GM12891 (cell line): ENCODE measurements around the gene PHETA1.
A peak's percentile ranks its signal among the peaks of the same experiment; 100 is the strongest.

Experiments used
- DNase-seq: peaks from one replicate; pipeline ENCODE4 v3.0.0; 2011; ENCODE audit warnings: low spot score; ENCODE audit not compliant: insufficient read length
- FAIRE-seq: peaks from 2 replicates; lab custom pipeline; 2011; peaks lifted over from hg19 to GRCh38; lab: Jason Lieb, UNC
- PAX5 ChIP-seq: IDR thresholded peaks from 2 replicates; pipeline ENCODE4 v1.6.1; 2011; ENCODE audit warnings: low read length, moderate library complexity, mild to moderate bottlenecking; ENCODE audit not compliant: insufficient read depth, severe bottlenecking
- POLR2A ChIP-seq: IDR thresholded peaks from 2 replicates; pipeline ENCODE4 v1.6.1; 2011; ENCODE audit warnings: low read depth, low read length, control low read depth
- POLR2AphosphoS5 ChIP-seq: IDR thresholded peaks from 2 replicates; pipeline ENCODE4 v1.6.1; 2011; ENCODE audit warnings: low read depth, low read length, control low read depth
- POU2F2 ChIP-seq: IDR thresholded peaks from 2 replicates; pipeline ENCODE4 v1.6.1; 2011; ENCODE audit warnings: low read depth, mild to moderate bottlenecking, control low read depth, low read length, moderate library complexity
- SPI1 ChIP-seq: IDR thresholded peaks from 2 replicates; pipeline ENCODE4 v1.6.1; 2011; ENCODE audit warnings: low read depth, low read length, control low read depth
- TAF1 ChIP-seq: IDR thresholded peaks from 2 replicates; pipeline ENCODE4 v1.6.1; 2011; ENCODE audit warnings: low read depth, low read length, control low read depth

PHETA1 gene

GRCh38 chr12:111320258-111321050 is 48.4 kb downstream of the PHETA1 start:
- DNase-seq (no peak), FAIRE-seq (no peak)
- TF ChIP-seq POLR2A, result no peak
- no peak for TF ChIP-seq SPI1
- no peak for TF ChIP-seq POU2F2
- TF ChIP-seq TAF1, result no peak
- TF ChIP-seq POLR2AphosphoS5, result no peak
- no peak for TF ChIP-seq PAX5

- DNase-seq (no peak), FAIRE-seq (no peak)
- no peak for TF ChIP-seq POLR2AphosphoS5
- no peak for TF ChIP-seq PAX5
- no peak for TF ChIP-seq TAF1
- TF ChIP-seq SPI1, result no peak
- no peak for TF ChIP-seq POLR2A
- TF ChIP-seq POU2F2, result no peak
Observed at GRCh38 chr12:111319600-111320257, 49.2 kb downstream of the PHETA1 start.

- TF ChIP-seq SPI1 (no peak), PAX5 (no peak)
- FAIRE-seq (no peak), DNase-seq (no peak)
Observed at GRCh38 chr12:111318450-111318849, 50.4 kb downstream of the PHETA1 start.

- no peak for DNase-seq
- no peak for TF ChIP-seq POU2F2
- no peak for TF ChIP-seq PAX5
- no peak for TF ChIP-seq TAF1
- no peak for TF ChIP-seq POLR2A
- no peak for FAIRE-seq
Observed at GRCh38 chr12:111316671-111317070, 52.2 kb downstream of the PHETA1 start.

GRCh38 chr12:111314953-111315539 is 53.8 kb downstream of the PHETA1 start:
- FAIRE-seq (no peak), DNase-seq (no peak)
- TF ChIP-seq POLR2A (no peak), SPI1 (no peak), PAX5 (no peak), POLR2AphosphoS5 (no peak), TAF1 (no peak), POU2F2 (no peak)

- FAIRE-seq, result peak; percentile 83
- no peak for TF ChIP-seq POLR2A
- no peak for TF ChIP-seq POU2F2
- TF ChIP-seq TAF1, result no peak
- no peak for TF ChIP-seq PAX5
- no peak for TF ChIP-seq POLR2AphosphoS5
- DNase-seq, result peak; percentile 91
Observed at GRCh38 chr12:111313833-111314259, 55.0 kb downstream of the PHETA1 start.

GRCh38 chr12:111312708-111313107 is 56.2 kb downstream of the PHETA1 start:
- DNase-seq, result no peak
- TF ChIP-seq SPI1, result no peak
- no peak for TF ChIP-seq POLR2AphosphoS5
- TF ChIP-seq TAF1, result no peak
- FAIRE-seq, result no peak

GRCh38 chr12:111312016-111312415 is 56.9 kb downstream of the PHETA1 start:
- FAIRE-seq (no peak), DNase-seq (no peak)
- TF ChIP-seq POU2F2 (no peak), POLR2A (no peak), POLR2AphosphoS5 (no peak), PAX5 (no peak), SPI1 (no peak), TAF1 (no peak)

- FAIRE-seq (no peak), DNase-seq (no peak)
- TF ChIP-seq TAF1, result no peak
- no peak for TF ChIP-seq SPI1
- TF ChIP-seq POLR2AphosphoS5, result no peak
- no peak for TF ChIP-seq PAX5
- TF ChIP-seq POLR2A, result no peak
- TF ChIP-seq POU2F2, result no peak
Observed at GRCh38 chr12:111311011-111311410, 57.9 kb downstream of the PHETA1 start.
